K562 (cell line): ENCODE results near the gene SFSWAP.

ENCODE experiments used
- GATA2 ChIP-seq: sonication (generic); formaldehyde crosslinking; IDR thresholded peaks from 2 replicates; pipeline ENCODE4 v1.4.0; 2020; ENCODE audit warnings: mild to moderate bottlenecking, missing genetic modification reagents
- MAFK ChIP-seq: IDR thresholded peaks from 2 replicates; pipeline ENCODE4 v1.6.1; 2011; ENCODE audit warnings: low read length, improper control_type of control experiment
- MXD1 ChIP-seq: fragments of 250-450 bp; sonication (Bioruptor Pico); IDR thresholded peaks from 2 replicates; pipeline ENCODE4 v1.8.0; 2021; ENCODE audit warnings: borderline replicate concordance, mild to moderate bottlenecking, moderate library complexity; ENCODE audit not compliant: poor library complexity, severe bottlenecking
- PCBP2 ChIP-seq: fragments of 200-400 bp; formaldehyde crosslinking; IDR thresholded peaks from 2 replicates; pipeline ENCODE4 v1.6.1; 2018; ENCODE audit warnings: low read length, low read depth, mild to moderate bottlenecking, moderate library complexity; ENCODE audit not compliant: poor library complexity, severe bottlenecking

GRCh38 chr12:131710464-131711457 is at the start of gene SFSWAP:
- no peak for TF ChIP-seq MXD1
- no peak for TF ChIP-seq MAFK
- TF ChIP-seq GATA2 (CRISPR knock-in tag) = no peak
- TF ChIP-seq PCBP2 = no peak
